ENCODE data around the gene CIAO3.

Gene CIAO3

GRCh38 chr16:721765-722540, 18.8 kb downstream of the CIAO3 start:
- DNase-seq, result no peak

DNA sequence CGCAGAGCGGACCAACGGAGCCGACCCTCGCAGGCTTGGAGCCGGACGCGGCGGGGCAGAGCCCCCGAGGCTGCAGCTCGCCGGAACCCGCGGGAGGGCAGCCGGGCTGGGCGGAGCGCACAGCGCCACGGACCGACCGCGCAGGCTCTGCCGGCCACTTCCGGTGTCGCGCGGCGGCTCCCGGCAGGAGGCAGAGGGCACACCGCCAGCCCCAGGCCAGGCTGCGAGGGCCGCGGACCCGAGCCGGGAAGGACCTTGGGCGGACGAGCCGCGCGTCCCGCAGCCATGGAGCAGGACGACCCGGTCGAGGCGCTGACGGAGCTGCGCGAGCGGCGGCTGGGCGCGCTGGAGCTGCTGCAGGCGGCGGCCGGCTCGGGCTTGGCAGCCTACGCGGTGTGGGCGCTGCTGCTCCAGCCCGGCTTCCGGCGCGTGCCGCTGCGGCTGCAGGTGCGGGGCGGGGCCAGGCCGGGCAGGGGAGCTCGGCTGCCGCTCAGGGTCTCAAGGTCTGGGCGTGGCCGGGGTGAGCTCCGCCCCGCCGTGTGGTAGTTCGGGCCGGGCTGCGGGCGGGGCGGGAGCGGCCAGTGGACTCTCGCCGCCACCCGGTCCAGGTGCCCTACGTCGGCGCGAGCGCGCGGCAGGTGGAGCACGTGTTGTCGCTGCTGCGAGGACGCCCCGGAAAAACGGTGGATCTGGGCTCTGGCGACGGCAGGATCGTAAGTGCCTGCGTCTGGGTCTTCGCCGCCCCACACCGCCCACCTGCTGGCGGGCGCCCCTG, 19.6 kb downstream of the CIAO3 start, which contains the start of gene ANTKMT:
Gene ANTKMT (plus strand): TSS at position 157 of the 775 bp plus-strand sequence. CDS start 129 bp downstream, at position 286.
- peak; percentile 83 for DNase-seq

DNA sequence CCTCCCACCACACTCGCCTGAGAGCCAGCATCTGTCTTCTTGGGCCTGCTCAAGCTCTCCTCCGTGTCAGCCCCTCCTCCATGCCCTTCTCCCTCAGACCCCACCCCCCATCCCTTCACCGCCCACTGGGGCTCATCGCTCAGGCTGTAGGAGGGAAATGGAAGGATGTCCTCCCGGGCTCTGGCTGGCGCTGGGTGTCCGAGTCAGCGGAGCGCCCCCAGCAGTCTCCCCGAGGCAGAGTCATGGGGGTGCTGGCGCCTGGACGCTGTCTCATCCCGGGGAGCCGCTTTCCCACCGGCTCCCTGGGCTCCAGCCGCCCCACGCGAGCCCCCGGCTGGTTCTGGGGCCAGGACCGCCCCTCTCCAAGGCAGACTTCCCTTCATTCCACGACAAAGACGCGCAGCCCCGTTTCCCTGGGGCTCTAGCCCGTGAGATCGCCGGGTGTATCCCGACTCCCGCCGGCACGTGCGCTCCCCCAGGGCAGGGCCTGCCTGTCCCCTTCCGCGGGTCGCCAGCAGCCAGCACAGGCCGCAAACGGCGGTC, 20.3 kb downstream of the CIAO3 start:
- DNase-seq, result peak; percentile 55

DNA sequence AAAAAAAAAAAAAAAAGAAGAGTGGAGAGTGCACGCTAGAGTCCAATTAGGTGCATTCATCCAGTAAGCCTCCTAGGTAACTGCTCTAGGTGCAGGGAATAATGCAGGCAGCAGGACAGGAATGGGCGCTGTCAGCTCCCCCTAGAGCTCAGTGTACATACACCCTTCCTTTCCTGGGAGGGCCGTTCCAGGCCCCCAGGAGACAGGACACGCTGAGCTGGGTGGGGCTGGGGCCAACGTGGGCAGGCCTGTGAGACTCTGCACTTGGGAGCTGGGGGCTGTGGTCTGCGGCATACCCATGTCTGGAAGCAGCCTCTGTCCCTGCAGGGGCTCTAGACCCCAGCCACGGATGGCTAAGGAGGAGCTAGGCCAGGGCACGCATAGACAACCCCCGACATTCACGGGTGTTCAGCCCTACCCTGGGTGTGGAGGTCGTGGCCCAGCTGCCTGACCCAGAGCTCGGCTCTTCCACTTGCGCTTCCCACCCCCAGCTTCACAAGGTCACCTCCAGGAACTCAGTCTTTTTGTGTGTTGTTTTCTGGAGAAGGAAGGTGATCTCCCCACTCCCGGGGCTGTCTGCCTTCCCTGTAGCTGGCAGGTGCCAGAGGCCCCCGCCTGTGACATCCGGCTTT, 20.9 kb downstream of the CIAO3 start:
- no peak for DNase-seq

- no peak for DNase-seq
Observed at GRCh38 chr16:718922-719321, 21.9 kb downstream of the CIAO3 start.

DNA sequence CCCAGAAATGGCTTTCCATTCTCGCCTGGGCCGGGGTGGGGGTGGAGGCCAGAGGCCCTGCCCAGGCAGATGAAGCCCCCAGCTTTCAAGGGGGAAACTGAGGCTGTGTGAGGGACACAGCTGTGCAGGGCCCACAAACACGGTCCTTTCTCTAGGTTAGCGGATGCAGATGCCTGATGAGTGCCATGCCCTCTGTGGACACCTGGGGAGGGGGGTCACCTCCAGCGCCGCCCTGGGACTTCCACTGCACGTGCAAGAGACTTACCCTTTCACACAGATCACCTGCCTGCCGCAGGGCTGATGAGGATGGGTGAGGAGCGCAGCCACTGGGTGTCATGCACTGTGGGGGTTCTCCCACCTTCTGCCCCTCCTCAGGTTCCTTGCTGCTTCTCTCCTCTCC, 22.4 kb downstream of the CIAO3 start:
- no peak for DNase-seq

GRCh38 chr16:717450-718245, 23.1 kb downstream of the CIAO3 start:
- no peak for DNase-seq

GRCh38 chr16:716768-717325, 23.9 kb downstream of the CIAO3 start:
- no peak for DNase-seq

DNA sequence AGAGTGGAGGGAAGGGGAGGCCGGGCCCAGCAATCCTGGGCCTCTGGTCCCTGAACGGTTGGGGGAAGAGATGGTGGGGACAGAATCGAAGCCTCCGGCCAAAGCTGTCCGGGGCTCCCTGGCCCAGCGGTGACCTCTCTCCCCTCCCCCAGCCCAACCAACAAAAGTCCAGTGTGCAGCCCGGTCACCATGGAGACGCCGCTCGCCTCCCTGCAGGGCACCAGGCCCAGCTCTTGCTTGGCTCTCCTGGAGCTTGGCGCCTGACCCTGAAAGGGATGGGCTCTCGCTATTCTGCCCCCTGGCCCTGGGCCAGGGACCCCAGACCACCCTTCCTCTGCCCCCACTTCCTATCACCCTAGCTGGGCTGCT, 24.6 kb downstream of the CIAO3 start:
- no peak for DNase-seq

- DNase-seq, result peak; percentile 35
Observed at GRCh38 chr16:715477-716199, 25.2 kb downstream of the CIAO3 start.

- DNase-seq, result peak; percentile 96
Observed at GRCh38 chr16:714558-715476, 26.0 kb downstream of the CIAO3 start, which contains the start of gene METRN. Gene METRN, plus strand, starts transcription at chr16:715118. Its CDS starts 172 bp downstream, at chr16:715290.

DNA sequence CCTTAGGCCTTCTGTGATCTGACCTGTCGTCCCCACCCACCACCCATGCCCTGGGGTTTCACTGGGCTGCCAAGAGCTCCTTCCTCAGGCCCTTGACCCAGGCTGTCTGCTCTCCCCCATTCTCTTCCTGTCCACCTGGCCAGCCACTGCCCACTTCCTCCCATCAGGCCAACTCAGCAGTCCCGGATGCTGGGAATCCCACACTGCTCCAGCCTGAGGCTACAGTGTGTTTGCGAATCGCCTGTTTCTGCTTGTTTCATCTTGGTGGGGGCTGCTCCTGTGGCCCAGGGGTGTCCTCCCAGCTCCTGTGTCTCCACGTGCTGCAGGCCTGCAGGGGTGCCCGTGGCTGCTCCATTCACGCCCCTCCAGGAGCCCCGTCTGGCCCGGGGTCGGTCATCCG, 26.7 kb downstream of the CIAO3 start:
- DNase-seq, result no peak

GRCh38 chr16:712740-713250, 28.0 kb downstream of the CIAO3 start:
- DNase-seq, result peak; percentile 68

DNA sequence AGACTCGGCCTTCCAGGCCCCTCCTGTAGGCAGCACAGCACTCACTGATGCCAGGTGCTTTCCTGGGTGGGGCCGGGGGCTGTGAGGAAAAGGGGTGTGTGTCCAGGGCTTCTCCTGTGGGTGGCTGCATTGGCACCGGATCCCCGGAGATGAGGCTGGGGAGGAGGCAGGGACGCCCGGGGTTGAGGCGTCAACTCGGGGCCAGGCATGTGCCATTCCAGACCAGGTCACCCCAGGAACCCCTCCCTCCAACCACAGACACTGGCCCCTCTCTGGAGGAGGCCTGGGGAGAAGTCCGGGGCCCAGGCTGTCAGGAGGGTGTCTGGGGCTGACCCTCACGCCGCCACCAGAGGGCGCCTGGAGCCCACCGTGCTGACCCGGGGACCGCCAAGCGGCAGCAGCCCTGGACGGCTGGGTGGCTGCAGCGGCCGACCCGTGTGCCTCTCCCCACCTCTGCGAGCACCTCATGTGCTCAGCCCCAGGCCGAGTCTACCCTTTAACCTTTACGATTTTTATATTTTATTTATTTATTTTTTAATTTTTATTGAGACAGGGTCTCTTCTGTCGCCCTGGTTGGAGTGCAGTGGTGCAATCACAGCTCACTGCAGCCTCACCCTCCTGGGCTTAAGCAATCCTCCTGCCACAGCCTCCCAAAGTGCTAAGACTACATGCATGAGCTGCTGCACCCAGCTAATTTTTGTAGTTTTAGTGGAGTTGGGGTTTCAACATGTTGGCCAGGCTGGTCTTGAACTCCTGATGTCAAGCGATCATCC, 29.1 kb downstream of the CIAO3 start:
- peak; percentile 89 for DNase-seq

- no peak for DNase-seq
Observed at GRCh38 chr16:711084-711483, 29.7 kb downstream of the CIAO3 start.

DNA sequence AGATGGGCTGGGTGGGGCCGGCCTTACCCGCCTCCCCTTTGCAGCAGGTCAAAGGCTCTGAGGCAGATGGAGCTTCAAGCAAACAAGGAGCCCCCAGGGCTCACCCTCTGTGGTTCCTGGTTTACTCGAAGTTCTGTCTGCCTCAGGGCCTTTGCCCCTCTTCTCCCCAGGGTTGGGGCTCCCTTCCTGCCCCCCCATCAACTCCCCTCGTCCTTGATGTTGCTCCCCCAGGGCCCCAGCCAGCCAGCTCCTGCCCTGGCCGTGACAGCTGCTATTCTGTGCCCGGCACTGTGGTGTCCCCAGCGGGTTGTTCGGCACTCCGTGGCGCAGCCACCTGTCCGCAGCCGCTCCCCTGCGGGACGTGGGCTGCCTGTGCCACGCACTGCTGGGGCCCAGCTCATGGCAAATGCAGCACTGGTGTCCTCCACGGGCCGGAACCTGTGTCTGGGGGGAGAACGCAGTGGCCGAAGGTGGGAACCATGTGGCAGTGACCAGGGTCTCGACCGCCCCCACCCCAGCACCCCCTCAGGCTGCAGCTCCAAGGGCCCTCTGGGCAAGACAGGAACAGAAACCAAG, 30.2 kb downstream of the CIAO3 start:
- DNase-seq, result no peak

DNA sequence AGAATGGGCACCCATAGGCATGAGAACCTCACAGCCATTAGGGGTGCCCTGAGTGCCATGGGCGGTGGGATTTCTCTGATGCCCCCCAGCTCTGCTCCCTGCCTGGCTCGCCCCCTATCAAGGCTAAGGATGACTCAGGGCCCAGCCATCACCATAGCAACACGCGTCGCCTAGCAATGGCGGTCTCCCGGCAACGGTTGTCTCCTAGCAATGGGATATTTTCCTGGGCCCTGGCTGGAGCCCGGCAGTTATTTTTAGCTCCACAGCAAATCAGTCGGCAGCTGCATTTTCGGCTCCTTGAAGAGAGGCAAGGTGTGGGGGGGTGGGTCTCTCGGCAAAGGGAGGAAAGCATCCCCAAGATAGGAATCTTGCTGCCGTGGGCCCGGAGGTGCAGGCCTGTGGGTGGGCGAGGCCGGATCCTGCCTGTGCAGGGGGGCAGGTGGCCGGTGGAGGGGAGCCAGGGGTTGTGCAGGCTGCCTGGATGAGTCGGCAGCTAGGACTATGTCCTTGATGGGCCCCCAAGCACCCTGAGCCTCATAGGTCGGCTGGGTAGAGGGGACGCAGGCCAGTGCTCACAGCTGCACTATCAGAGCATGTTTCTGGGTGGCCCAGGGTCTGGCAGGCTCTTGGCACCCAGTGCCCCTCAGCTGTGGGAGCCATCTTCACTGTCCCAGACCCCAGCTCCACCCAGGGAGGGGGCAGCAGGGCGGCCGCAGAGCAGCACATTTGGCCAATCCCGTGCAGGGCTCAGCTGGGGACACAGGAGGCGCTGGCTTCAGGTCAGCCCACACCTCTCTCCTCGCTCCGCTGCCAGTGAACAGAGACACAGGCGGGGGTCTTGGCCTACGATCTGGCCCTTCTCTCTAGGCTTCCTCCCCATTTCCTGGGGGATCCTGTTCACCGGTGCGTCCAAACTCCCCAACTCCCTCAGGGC, 31.0 kb downstream of the CIAO3 start:
- DNase-seq, result no peak

DNA sequence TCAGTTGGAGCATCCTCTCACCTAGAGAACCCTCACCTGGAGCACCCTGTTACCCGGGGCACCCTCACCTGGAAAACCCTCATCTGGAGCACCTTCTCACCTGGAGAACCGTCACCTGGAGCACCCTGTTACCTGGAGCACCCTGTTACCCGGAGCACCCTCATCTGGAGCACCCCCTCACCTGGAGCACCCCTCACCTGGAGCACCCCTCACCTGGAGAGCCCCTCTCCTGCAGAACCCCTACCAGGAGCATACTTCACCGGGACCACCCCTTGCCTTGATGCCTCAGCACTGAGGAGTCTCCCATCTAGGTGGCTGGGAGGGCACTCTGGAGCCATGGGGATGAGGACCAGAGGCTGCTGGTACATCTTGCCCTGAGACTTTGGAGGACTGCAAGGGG, 31.8 kb downstream of the CIAO3 start:
- no peak for DNase-seq

Data from CD4-positive, alpha-beta T cell treated with Interleukin-17A for 4 hours (primary cell).